Stimulated activated naive B cell treated with anti-CD40 and anti-IgM and Interleukin-4, amounts not matched to agents 10 μg/mL and 1 μg/mL and 100 μg/mL, for 72 hours (primary cell): ENCODE data around the gene SOX5.
A peak's percentile ranks its signal among the peaks of the same experiment; 100 is the strongest.

Source experiments
- ATAC-seq, 2 donors: fragments of 150-1000 bp; cut with Tn5 transposase; replicated peaks; 2 replicates each; pipeline ENCODE4 v1.10.0; 2021; ENCODE audit warnings: moderate library complexity in 1 of 2
- DNase-seq: peaks from one replicate; pipeline ENCODE4 v3.0.0; 2021
- H3K27ac Mint-ChIP-seq: one replicate; pipeline ENCODE4 v1.8.0; 2022; ENCODE audit warnings: mild to moderate bottlenecking, mixed read lengths
- H3K27me3 Mint-ChIP-seq, 2 donors: one replicate each; pipeline ENCODE4 v1.8.0; 2022; ENCODE audit warnings: mixed read lengths in 2 of 2
- H3K36me3 Mint-ChIP-seq, 2 donors: one replicate each; pipeline ENCODE4 v1.8.0; 2022; ENCODE audit warnings: mixed read lengths in 2 of 2, mild to moderate bottlenecking in 1 of 2
- H3K4me1 Mint-ChIP-seq, 2 donors: one replicate each; pipeline ENCODE4 v1.8.0; 2022; ENCODE audit warnings: mixed read lengths in 2 of 2, mild to moderate bottlenecking in 1 of 2
- H3K4me3 Mint-ChIP-seq, 2 donors: one replicate each; pipeline ENCODE4 v1.8.0; 2022; ENCODE audit warnings: mild to moderate bottlenecking in 2 of 2, mixed read lengths in 2 of 2, moderate library complexity in 1 of 2
- H3K9me3 Mint-ChIP-seq, 2 donors: one replicate each; pipeline ENCODE4 v1.8.0; 2022; ENCODE audit warnings: mixed read lengths in 2 of 2, mild to moderate bottlenecking in 1 of 2

The SOX5 gene

DNA sequence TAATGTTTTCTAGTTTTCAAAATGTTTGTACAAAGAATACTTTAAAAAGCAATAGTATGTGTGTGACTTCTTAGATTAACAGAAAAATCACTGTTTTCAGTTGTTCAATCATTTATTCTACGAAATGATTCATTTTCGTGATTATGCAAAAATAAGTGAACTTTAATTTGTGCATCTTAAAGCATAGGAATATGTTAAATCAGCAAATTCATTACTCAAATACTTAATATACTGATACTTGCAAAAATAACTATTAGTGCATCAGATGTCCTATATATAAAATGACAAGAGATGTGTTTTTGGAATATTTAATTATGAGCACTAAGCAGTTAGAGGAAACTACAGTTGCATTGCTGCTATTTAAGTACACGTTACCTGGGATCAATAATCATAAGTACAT is 11.0 kb downstream of the SOX5 start:
- DNase-seq (no peak), ATAC-seq (no peak)
- Mint-ChIP-seq H3K36me3 (no peaks in the 10 kb centered on the region), H3K4me1 (no peaks in the 10 kb centered on the region), H3K27me3 (no peaks in the 10 kb centered on the region), H3K9me3 (no peaks in the 10 kb centered on the region), H3K4me3 (no peak overlapping the region), H3K27ac (no peak overlapping the region)

DNA sequence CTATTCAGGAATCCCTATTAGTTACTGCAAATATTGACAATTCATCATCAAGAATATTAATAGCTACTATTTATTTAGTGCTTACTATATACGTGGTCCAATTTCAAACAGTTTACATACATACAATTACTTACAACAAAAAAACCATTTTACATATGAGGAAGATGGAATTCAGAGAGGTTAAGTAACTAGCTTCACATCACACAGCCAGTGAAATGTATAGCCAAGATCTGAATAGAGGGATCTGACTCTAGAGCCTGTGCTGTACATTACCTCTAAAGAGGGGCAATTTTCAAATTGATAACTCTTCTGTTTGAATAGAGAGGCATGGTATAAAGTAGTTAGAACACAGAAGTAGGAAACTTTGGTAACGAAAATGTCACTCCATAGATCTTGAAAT is 18.3 kb downstream of the SOX5 start:
- no peaks in the 10 kb centered on the region for H3K4me1 Mint-ChIP-seq
- ATAC-seq (no peak), DNase-seq (no peak)
- no peaks in the 10 kb centered on the region for H3K9me3 Mint-ChIP-seq
- no peak overlapping the region for H3K4me3 Mint-ChIP-seq
- no peaks in the 10 kb centered on the region for H3K27me3 Mint-ChIP-seq
- H3K27ac Mint-ChIP-seq: no peak overlapping the region
- no peaks in the 10 kb centered on the region for H3K36me3 Mint-ChIP-seq

- ATAC-seq (peak in 1 of 2 donors; percentile 16), DNase-seq (no peak)
Measured at GRCh38 chr12:23930599-23930998, 18.9 kb downstream of the SOX5 start.

DNA sequence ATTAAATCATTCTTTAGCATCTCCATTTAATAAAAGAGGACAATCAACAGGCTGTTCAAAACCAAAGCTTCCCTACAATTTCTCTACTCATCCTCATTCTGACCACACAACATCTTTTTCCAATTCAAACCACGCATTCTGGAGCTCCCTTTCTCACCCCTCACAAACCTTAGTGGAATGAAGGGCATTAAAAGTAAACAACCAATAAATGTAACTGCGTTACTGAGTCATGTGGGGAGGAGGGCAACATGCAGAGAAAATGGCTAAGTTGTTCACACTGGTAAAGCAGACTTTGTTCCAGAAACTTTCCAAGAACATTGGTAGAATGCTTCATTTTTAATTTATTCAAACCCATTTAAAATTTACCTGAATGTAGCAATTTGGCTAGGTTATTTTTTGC is 19.6 kb downstream of the SOX5 start:
- ATAC-seq (no peak), DNase-seq (no peak)
- Mint-ChIP-seq H3K36me3 (no peaks in the 10 kb centered on the region), H3K27ac (no peak overlapping the region), H3K27me3 (no peaks in the 10 kb centered on the region), H3K9me3 (no peaks in the 10 kb centered on the region), H3K4me3 (no peak overlapping the region), H3K4me1 (no peaks in the 10 kb centered on the region)

More at GRCh38 chr12:23930599-23930998, 18.9 kb downstream of the SOX5 start:
- H3K4me3 Mint-ChIP-seq: no peak overlapping the region
- H3K9me3 Mint-ChIP-seq: no peaks in the 10 kb centered on the region
- H3K36me3 Mint-ChIP-seq: no peaks in the 10 kb centered on the region
- H3K27ac Mint-ChIP-seq: no peak overlapping the region
- H3K27me3 Mint-ChIP-seq: no peaks in the 10 kb centered on the region
- no peaks in the 10 kb centered on the region for H3K4me1 Mint-ChIP-seq

DNA sequence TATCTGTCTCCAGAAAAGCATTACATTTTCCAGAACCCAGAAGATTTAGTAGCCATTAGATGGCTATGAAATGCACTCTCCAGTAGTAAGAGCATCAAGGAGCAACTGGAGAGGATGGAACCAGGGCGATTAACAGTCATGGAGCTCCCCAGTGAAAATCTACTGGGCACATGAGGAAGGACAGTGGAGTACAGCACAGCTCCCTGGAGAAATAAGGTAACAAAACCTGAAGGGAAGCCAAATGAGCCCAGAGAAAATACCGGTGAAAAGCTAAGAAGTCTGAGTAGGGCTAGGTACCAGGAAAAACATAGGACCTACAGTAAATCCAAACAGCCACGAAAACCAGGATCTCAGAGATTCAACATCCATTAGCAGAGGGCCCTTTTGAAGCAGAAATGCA is 21.6 kb downstream of the SOX5 start:
- no peaks in the 10 kb centered on the region for H3K9me3 Mint-ChIP-seq
- H3K27me3 Mint-ChIP-seq: no peaks in the 10 kb centered on the region
- H3K4me1 Mint-ChIP-seq: no peaks in the 10 kb centered on the region
- H3K36me3 Mint-ChIP-seq: no peaks in the 10 kb centered on the region
- H3K27ac Mint-ChIP-seq: no peak overlapping the region
- DNase-seq (no peak), ATAC-seq (no peak)
- no peak overlapping the region for H3K4me3 Mint-ChIP-seq

GRCh38 chr12:23921099-23921856 is 28.2 kb downstream of the SOX5 start:
- no peak overlapping the region for H3K4me3 Mint-ChIP-seq
- H3K36me3 Mint-ChIP-seq: no peaks in the 10 kb centered on the region
- H3K9me3 Mint-ChIP-seq: peaks cover 0 to 1% of the 10 kb centered on the region in 2 donors
- H3K27ac Mint-ChIP-seq: no peak overlapping the region
- no peaks in the 10 kb centered on the region for H3K27me3 Mint-ChIP-seq
- no peak for ATAC-seq
- H3K4me1 Mint-ChIP-seq: no peaks in the 10 kb centered on the region
- DNase-seq: no peak

DNA sequence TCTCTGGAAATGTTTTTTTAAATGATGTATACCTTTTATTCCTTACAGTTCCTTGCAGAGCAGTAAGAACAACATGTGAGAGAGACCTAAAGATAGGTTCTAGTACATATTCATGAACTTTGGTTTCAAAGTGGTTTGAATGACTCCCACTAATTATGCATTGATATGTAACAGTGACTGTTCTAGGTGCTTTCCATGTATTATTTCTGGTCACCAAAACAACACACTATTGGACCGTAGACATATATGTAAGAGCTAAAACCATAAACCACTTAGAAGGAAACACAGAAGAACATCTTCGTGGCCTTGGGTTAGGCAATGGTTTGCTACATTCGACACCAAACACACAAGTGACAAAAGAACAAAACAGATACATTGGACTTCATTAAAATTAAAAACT is 37.9 kb downstream of the SOX5 start:
- H3K4me3 Mint-ChIP-seq: no peak overlapping the region
- H3K4me1 Mint-ChIP-seq: no peaks in the 10 kb centered on the region
- no peak overlapping the region for H3K27ac Mint-ChIP-seq

DNA sequence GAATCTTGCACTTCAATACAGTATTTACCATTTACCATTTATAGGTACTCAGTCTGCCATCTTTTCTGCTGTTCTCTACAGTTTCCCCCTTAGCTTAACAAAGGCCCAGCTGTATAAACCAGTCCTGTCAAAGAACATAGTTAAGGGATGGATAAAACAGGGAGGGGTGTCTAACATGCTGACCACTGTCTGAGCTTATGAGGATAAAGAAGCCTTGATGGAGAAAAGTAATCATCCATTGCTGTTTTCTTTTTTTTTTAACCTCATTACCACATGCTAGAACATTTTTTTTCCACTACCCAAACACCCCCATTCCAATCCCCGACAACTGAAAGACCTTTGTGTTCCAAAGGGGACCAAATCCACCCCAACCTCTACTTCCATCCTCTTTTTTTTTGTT is 39.9 kb downstream of the SOX5 start:
- DNase-seq (no peak), ATAC-seq (no peak)
- Mint-ChIP-seq H3K9me3 (peaks cover 0 to 2% of the 10 kb centered on the region in 2 donors), H3K4me1 (no peaks in the 10 kb centered on the region), H3K4me3 (no peak overlapping the region), H3K27ac (no peak overlapping the region), H3K27me3 (peaks cover 0 to 6% of the 10 kb centered on the region in 2 donors), H3K36me3 (no peaks in the 10 kb centered on the region)

More for the DNA sequence above, 37.9 kb downstream of the SOX5 start:
- no peak for DNase-seq
- Mint-ChIP-seq H3K36me3 (no peaks in the 10 kb centered on the region), H3K27me3 (peaks cover 0 to 6% of the 10 kb centered on the region in 2 donors), H3K9me3 (peaks cover 0 to 2% of the 10 kb centered on the region in 2 donors)
- no peak for ATAC-seq

DNA sequence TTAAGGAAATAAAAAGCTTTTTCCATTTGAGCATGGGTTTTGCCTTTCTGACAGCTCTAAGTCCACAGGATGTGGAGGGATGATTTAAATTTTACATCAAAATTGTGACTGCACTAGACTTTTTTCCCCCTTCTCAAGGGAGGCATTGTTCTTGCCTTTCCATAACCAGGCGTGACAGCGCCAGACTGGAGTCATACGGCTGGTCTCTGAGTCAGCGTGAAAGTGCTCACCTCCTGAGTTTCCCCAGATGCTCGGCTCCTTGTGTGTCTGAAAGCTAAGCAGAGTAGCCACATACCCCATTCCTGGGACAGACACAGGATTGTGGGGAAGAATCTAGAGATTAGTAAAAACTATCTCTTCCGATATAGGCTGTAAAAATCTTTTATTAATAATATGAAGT is 43.1 kb downstream of the SOX5 start:
- H3K4me3 Mint-ChIP-seq: no peak overlapping the region
- no peaks in the 10 kb centered on the region for H3K4me1 Mint-ChIP-seq
- H3K36me3 Mint-ChIP-seq: no peaks in the 10 kb centered on the region
- ATAC-seq (no peak), DNase-seq (no peak)
- H3K9me3 Mint-ChIP-seq: peaks cover 2% of the 10 kb centered on the region in 2 donors
- no peak overlapping the region for H3K27ac Mint-ChIP-seq
- H3K27me3 Mint-ChIP-seq: peaks cover 0 to 6% of the 10 kb centered on the region in 2 donors

DNA sequence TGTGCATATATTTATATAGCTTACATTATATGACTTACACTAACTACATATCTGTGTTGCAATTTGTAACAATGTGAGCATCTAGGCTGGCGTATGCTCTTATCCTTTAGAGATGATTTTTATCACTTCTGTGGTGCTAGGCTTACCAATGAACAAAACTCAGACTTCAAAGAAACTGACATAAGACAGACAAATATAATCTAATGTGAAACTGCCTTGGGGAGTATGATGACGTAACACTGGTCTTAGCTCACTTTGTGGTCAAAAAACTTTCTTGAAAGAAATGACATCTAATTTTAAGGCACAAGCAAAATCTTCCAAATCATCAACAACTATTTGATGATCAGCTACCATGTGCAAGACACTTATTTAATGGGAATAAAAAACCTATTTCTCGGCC is 50.0 kb downstream of the SOX5 start:
- ATAC-seq (no peak), DNase-seq (no peak)
- no peak overlapping the region for H3K27ac Mint-ChIP-seq
- no peaks in the 10 kb centered on the region for H3K4me1 Mint-ChIP-seq
- H3K4me3 Mint-ChIP-seq: no peak overlapping the region
- no peaks in the 10 kb centered on the region for H3K36me3 Mint-ChIP-seq
- H3K9me3 Mint-ChIP-seq: peaks cover 0 to 3% of the 10 kb centered on the region in 2 donors
- H3K27me3 Mint-ChIP-seq: no peaks in the 10 kb centered on the region

DNA sequence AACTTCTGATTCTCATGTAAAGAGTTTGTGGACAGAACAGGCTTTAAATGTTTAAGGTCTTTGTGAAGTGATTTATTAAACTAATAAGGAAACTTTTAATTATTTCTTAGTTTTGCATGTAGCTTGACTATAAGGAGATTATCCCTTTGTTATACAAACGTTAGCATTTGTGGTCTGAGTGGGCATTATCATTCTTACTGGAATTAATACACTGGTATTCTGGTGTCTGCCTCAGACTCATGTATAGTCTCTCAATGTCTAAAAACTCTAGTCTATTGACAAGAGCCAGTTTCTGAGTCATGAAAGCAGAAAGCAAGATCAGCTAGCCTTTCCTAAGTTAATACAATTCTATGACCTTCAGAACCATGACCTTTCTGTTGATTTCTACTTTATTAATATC is 51.3 kb downstream of the SOX5 start:
- Mint-ChIP-seq H3K4me3 (no peak overlapping the region), H3K9me3 (peaks cover 0 to 3% of the 10 kb centered on the region in 2 donors)
- no peak for ATAC-seq

DNA sequence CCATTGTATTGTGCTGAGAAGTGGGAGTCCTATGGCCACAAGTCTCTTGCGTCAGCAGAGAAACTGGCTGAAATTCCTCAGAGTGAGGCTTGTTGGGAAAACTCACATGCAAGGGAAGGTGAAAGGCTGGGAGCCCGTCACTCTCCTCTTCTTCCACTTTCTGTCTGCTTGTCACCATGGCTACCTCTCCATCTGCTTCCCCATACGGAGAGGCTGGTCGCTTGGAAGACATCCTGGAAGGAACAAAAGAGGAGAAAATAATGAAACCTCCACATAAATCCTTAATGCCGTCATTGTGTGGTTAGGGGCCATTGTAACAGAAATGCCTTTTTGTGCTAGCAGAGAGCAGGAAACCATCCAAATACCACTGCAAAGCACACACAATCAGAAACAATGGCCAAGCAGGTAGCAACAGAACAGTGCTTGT is 53.7 kb downstream of the SOX5 start:
- no peak overlapping the region for H3K4me3 Mint-ChIP-seq
- no peaks in the 10 kb centered on the region for H3K4me1 Mint-ChIP-seq
- H3K9me3 Mint-ChIP-seq: no peaks in the 10 kb centered on the region
- ATAC-seq: no peak
- DNase-seq: no peak
- no peak overlapping the region for H3K27ac Mint-ChIP-seq
- H3K27me3 Mint-ChIP-seq: no peaks in the 10 kb centered on the region
- no peaks in the 10 kb centered on the region for H3K36me3 Mint-ChIP-seq

More for the DNA sequence above, 51.3 kb downstream of the SOX5 start:
- no peaks in the 10 kb centered on the region for H3K4me1 Mint-ChIP-seq
- DNase-seq: no peak
- H3K36me3 Mint-ChIP-seq: no peaks in the 10 kb centered on the region
- no peaks in the 10 kb centered on the region for H3K27me3 Mint-ChIP-seq
- H3K27ac Mint-ChIP-seq: no peak overlapping the region

DNA sequence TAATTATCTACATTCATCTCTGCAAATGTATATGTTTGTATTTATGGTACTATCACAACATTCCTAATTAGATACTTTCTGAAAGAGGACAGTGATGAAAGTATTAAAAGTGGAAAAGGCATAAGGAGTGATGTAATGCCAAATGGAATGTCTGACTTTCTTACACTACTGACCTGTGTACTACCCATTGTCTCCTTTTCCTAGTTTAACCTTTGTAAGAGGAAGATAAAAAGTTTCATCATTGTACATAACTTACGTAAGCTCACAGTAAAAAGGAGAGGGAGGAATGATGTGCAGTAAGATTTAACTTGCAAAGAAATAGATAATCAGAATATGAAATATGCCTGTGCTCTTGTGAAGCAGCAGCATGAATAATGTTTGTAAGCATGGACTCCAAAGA is 55.9 kb downstream of the SOX5 start:
- Mint-ChIP-seq H3K36me3 (no peaks in the 10 kb centered on the region), H3K27ac (no peak overlapping the region), H3K9me3 (no peaks in the 10 kb centered on the region), H3K4me3 (no peak overlapping the region), H3K27me3 (no peaks in the 10 kb centered on the region), H3K4me1 (no peaks in the 10 kb centered on the region)
- DNase-seq (no peak), ATAC-seq (no peak)

DNA sequence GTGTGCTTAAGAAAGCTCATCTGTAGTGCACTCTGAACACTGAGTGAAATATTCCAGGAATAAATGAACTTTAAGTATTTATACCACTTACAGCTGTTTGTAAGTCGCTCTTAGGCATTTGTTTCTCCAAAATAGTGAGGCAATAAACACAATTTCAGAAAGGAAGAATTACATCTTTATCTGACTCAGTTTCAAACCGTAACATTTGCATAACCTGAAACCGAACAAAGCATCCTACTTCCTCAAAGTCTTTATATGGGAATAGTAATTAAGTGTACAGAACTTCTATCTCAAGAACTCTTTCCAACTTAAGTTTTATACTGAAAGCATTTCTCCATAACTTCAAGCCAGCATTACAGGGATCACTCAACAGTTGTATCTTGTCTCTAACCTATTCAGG is 58.4 kb downstream of the SOX5 start:
- Mint-ChIP-seq H3K27ac (no peak overlapping the region), H3K27me3 (no peaks in the 10 kb centered on the region), H3K4me1 (no peaks in the 10 kb centered on the region), H3K9me3 (no peaks in the 10 kb centered on the region), H3K4me3 (no peak overlapping the region), H3K36me3 (no peaks in the 10 kb centered on the region)
- ATAC-seq: no peak
- no peak for DNase-seq

GRCh38 chr12:23889069-23889440 is 60.4 kb downstream of the SOX5 start:
- Mint-ChIP-seq H3K9me3 (no peaks in the 10 kb centered on the region), H3K4me3 (no peak overlapping the region), H3K36me3 (no peaks in the 10 kb centered on the region), H3K27ac (no peak overlapping the region), H3K27me3 (no peaks in the 10 kb centered on the region), H3K4me1 (no peaks in the 10 kb centered on the region)
- DNase-seq: no peak
- no peak for ATAC-seq
